ENCODE measurements around the gene NUP98. TPM values are rescaled to one million over a fixed set of nuclear protein-coding genes. Genes with fewer than 3 reads are reported as not detected.

Gene NUP98
- total RNA-seq, 1 experiment from 2014 or later = 217 TPM

DNA sequence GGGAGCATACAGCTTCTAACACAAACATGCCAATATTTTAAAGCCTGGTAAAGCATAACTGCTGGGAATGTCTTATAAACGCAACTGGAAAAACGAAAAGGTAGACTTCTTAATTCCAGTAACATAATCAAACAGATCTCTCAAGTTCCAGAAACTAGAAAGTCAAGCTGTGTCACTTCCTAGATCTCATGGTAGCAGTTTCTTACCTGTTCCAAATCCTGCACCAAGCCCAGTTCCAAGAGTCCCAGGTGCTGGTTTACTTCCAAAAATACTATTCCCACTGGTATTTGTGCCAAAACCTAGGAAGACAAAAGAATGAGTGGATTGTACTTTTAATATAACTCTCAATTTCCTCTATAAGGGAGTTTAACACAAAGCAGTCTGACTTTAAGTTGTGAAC lies 44.2 kb downstream of the NUP98 start:
- no peaks in the 10 kb centered on the region for H3K9me3 ChIP-seq (replicated peaks)
- H3K36me3 ChIP-seq = peaks cover 85% of the 10 kb centered on the region
- DNase-seq = no peak

GRCh38 chr11:3747704-3748103 lies 49.6 kb downstream of the NUP98 start:
- DNase-seq = no peak
- no peaks in the 10 kb centered on the region for H3K9me3 ChIP-seq (replicated peaks)

More for the DNA sequence above, 44.2 kb downstream of the NUP98 start:
- no peaks in the 10 kb centered on the region for H3K4me1 ChIP-seq
- H3K4me3 ChIP-seq = no peak overlapping the region
- no peak overlapping the region for H3K27ac ChIP-seq
- H3K27me3 ChIP-seq = no peaks in the 10 kb centered on the region

DNA sequence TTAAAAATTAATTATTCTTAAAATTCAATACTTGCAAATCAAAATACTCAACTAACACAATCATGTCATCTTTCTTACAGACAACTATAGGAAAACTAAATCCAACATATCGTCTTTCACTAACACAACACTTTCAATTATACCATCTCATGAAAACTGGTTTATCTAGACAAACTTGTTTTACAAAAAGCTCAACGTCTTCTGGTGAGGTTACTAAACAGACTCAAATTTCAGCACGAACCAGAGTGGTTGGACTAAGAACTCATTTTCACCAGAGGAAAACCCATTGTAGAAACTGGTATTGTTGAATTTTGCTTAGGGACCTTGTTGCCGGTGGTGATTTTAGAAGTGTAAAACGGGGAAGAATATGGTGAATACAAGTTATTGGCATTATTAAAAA lies 52.2 kb downstream of the NUP98 start:
- Histone ChIP-seq H3K4me1 (no peaks in the 10 kb centered on the region), H3K4me3 (no peak overlapping the region), H3K27me3 (no peaks in the 10 kb centered on the region), H3K27ac (no peak overlapping the region), H3K9me3 (replicated peaks) (no peaks in the 10 kb centered on the region), H3K36me3 (peaks cover 93% of the 10 kb centered on the region)
- DNase-seq = no peak

More at GRCh38 chr11:3747704-3748103, 49.6 kb downstream of the NUP98 start:
- Histone ChIP-seq H3K4me1 (no peaks in the 10 kb centered on the region), H3K27ac (no peak overlapping the region), H3K36me3 (peaks cover 91% of the 10 kb centered on the region), H3K27me3 (no peaks in the 10 kb centered on the region), H3K4me3 (no peak overlapping the region)

- H3K27ac ChIP-seq = no peak overlapping the region
- no peaks in the 10 kb centered on the region for H3K9me3 ChIP-seq (replicated peaks)
- no peak overlapping the region for H3K4me3 ChIP-seq
- peaks cover 80% of the 10 kb centered on the region for H3K36me3 ChIP-seq
- DNase-seq = no peak
- no peaks in the 10 kb centered on the region for H3K27me3 ChIP-seq
- H3K4me1 ChIP-seq = no peaks in the 10 kb centered on the region
These were observed 58.6 kb downstream of the NUP98 start for GRCh38 chr11:3738723-3739122.

- Histone ChIP-seq H3K27me3 (no peaks in the 10 kb centered on the region), H3K9me3 (replicated peaks) (no peaks in the 10 kb centered on the region), H3K27ac (no peak overlapping the region), H3K4me1 (no peaks in the 10 kb centered on the region), H3K4me3 (no peak overlapping the region), H3K36me3 (peaks cover 81% of the 10 kb centered on the region)
- no peak for DNase-seq
These were observed 59.1 kb downstream of the NUP98 start for GRCh38 chr11:3738241-3738640.

DNA sequence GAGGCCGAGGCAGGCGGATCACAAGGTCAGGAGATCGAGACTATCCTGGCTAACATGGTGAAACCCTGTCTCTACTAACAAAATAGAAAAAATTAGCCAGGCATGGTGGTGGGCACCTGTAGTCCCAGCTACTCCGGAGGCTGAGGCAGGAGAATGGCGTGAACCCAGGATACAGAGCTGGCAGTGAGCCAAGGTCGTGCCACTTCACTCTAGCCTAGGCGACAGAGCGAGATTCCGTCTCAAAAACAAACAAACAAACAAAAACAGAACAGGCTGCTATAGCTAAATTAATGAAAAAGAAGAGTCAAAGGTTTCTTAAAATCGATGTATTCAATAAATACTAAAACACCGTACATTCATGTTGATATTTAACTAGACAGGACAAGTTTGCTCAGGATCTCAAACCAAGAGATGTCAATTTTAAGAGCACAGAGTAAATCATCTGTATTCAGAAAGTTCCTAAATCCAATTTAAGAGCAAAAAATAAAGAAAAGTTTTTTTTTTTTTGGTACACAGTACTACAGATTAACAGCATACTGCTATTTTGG lies 59.9 kb downstream of the NUP98 start:
- DNase-seq = no peak
- Histone ChIP-seq H3K4me1 (no peaks in the 10 kb centered on the region), H3K27ac (no peak overlapping the region), H3K36me3 (peaks cover 81% of the 10 kb centered on the region), H3K9me3 (replicated peaks) (no peaks in the 10 kb centered on the region; the same call in 1 of the 2 replicates), H3K4me3 (no peak overlapping the region), H3K27me3 (no peaks in the 10 kb centered on the region)

- DNase-seq = no peak
- Histone ChIP-seq H3K4me3 (no peak overlapping the region), H3K9me3 (replicated peaks) (no peaks in the 10 kb centered on the region; the same call in 1 of the 2 replicates), H3K27ac (no peak overlapping the region), H3K36me3 (peaks cover 81% of the 10 kb centered on the region), H3K27me3 (no peaks in the 10 kb centered on the region), H3K4me1 (no peaks in the 10 kb centered on the region)
These were observed 60.5 kb downstream of the NUP98 start for GRCh38 chr11:3736816-3737215.

DNA sequence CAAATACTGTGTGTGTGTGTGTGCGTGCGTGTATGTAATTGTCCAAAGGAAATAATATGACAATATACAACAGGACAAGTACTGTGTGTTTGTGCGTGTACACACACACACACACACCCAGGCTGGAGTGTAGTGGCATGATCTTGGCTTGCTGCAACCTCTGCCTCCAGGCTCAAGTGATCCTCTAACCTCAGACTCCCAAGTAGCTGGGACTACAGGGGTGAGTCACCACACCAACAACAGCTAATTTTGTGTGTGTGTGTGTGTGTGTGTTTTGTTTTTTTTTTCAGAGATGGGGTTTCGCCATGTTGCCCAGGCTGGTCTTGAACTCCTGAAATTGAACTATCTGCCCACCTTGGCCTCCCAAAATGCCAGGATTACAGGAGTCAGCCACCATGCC lies 61.5 kb downstream of the NUP98 start:
- no peak overlapping the region for H3K4me3 ChIP-seq

GRCh38 chr11:3732671-3733436 lies 64.5 kb downstream of the NUP98 start:
- H3K4me1 ChIP-seq = no peaks in the 10 kb centered on the region
- H3K27me3 ChIP-seq = no peaks in the 10 kb centered on the region
- peaks cover 87% of the 10 kb centered on the region for H3K36me3 ChIP-seq
- no peak for DNase-seq
- no peak overlapping the region for H3K27ac ChIP-seq
- H3K4me3 ChIP-seq = no peak overlapping the region
- H3K9me3 ChIP-seq (replicated peaks) = no peaks in the 10 kb centered on the region; the same call in 1 of the 2 replicates

More for the DNA sequence above, 61.5 kb downstream of the NUP98 start:
- no peak for DNase-seq
- Histone ChIP-seq H3K9me3 (replicated peaks) (no peaks in the 10 kb centered on the region; the same call in 1 of the 2 replicates), H3K36me3 (peaks cover 81% of the 10 kb centered on the region), H3K27me3 (no peaks in the 10 kb centered on the region), H3K4me1 (no peaks in the 10 kb centered on the region), H3K27ac (no peak overlapping the region)

DNA sequence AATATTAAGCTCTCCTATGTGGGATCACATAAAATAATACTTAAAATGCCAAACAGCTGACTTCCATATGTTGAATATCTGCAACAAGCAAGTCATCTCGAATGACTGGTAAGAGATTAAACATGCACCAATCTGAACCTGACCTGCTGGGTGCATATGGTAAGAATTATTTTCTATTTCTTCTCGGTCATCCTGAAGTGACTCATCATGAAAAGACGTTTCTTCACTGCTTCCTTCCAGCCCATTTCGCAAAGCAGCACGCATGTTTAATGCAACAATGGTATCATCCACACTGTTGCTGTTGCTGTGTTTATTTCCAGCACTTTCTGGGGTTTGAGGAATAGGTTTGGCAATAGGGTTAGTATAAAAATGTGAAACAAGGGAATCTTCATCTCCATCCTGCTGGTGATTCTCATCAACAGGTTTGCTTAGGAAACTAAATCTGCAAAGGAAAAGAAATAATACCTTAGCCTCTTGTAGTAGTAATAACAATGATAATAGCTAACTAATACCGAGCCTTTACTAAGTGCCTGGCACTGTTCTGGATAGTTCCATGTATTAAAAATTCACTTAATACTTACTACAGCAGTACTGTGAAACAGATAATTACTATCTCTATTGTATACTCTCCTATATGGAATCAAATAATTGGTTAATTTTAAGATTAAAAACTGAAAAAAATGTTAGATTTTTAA lies 74.2 kb downstream of the NUP98 start:
- no peak for DNase-seq
- H3K4me3 ChIP-seq = no peak overlapping the region
- H3K27me3 ChIP-seq = no peaks in the 10 kb centered on the region
- peaks cover 90% of the 10 kb centered on the region for H3K36me3 ChIP-seq
- no peak overlapping the region for H3K27ac ChIP-seq
- no peaks in the 10 kb centered on the region for H3K4me1 ChIP-seq
- H3K9me3 ChIP-seq (replicated peaks) = no peaks in the 10 kb centered on the region

DNA sequence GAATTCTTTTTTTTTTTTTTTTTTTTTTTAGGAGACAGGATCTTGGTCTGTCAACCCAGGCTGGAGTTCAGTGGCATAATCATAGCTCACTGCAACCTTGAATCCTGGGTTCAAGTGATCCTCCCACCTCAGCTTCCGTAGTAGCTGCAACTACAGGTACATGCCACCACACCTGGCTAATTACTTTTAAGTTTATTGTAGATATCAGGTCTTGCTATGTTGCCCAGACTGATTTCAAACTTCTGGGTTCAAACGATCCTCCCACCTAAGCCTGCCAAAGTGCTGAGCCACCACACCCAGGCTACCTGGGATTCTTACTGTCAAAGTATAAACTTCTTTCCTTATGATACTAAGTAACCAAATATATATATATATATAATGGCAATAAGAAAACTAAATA lies 75.3 kb downstream of the NUP98 start:
- no peaks in the 10 kb centered on the region for H3K4me1 ChIP-seq
- no peaks in the 10 kb centered on the region for H3K9me3 ChIP-seq (replicated peaks)
- no peak overlapping the region for H3K4me3 ChIP-seq
- no peak overlapping the region for H3K27ac ChIP-seq
- no peak for DNase-seq
- H3K36me3 ChIP-seq = peaks cover 90% of the 10 kb centered on the region
- no peaks in the 10 kb centered on the region for H3K27me3 ChIP-seq

- Histone ChIP-seq H3K36me3 (peaks cover 92% of the 10 kb centered on the region), H3K4me3 (no peak overlapping the region), H3K4me1 (no peaks in the 10 kb centered on the region), H3K9me3 (replicated peaks) (no peaks in the 10 kb centered on the region), H3K27me3 (no peaks in the 10 kb centered on the region), H3K27ac (no peak overlapping the region)
- DNase-seq = no peak
These were observed 76.4 kb downstream of the NUP98 start for GRCh38 chr11:3720997-3721396.

- no peak for DNase-seq
- no peaks in the 10 kb centered on the region for H3K27me3 ChIP-seq
- peaks cover 5% of the 10 kb centered on the region for H3K4me1 ChIP-seq
- no peaks in the 10 kb centered on the region for H3K9me3 ChIP-seq (replicated peaks)
- peaks cover 83% of the 10 kb centered on the region for H3K36me3 ChIP-seq
- H3K4me3 ChIP-seq = no peak overlapping the region
- no peak overlapping the region for H3K27ac ChIP-seq
These were observed 85.1 kb downstream of the NUP98 start for GRCh38 chr11:3712274-3712673.

GRCh38 chr11:3710485-3711259 lies 86.7 kb downstream of the NUP98 start:
- H3K27ac ChIP-seq = peak overlapping the region; percentile 6; the same call in 1 of the 2 replicates
- peaks cover 80% of the 10 kb centered on the region for H3K36me3 ChIP-seq
- no peak for DNase-seq
- H3K4me3 ChIP-seq = no peak overlapping the region
- H3K27me3 ChIP-seq = no peaks in the 10 kb centered on the region
- peaks cover 5% of the 10 kb centered on the region for H3K4me1 ChIP-seq
- no peaks in the 10 kb centered on the region for H3K9me3 ChIP-seq (replicated peaks)
